GM10248 (cell line): Measurements from ENCODE around the gene SERINC2.

Source experiments
- CTCF ChIA-PET: fragments of 300-600 bp; sonication (Branson Sonifier 250); formaldehyde crosslinking; extraction: SDS; loops from one replicate; lab custom pipeline; 2021; ENCODE audit warnings: antibody characterized with exemption; lab: Yijun Ruan, JAX
- POLR2A ChIA-PET: fragments of 350-650 bp; sonication (Branson Sonifier 250); formaldehyde crosslinking; extraction: SDS; loops from one replicate; lab custom pipeline; 2020; ENCODE audit warnings: antibody characterized with exemption; lab: Yijun Ruan, JAX
- DNase-seq: peaks from one replicate; pipeline ENCODE4 v3.0.0; 2012; ENCODE audit errors: extremely low spot score
- TF ChIP-seq, protein P1 (sequence below): IDR thresholded peaks from 2 replicates; pipeline ENCODE4 v1.5.1; 2012; ENCODE audit warnings: mild to moderate bottlenecking, low read depth; ENCODE audit errors: extremely low read depth, missing control alignments, control extremely low read depth

SERINC2 gene

GRCh38 chr1:31409946-31410858 is 2.8 kb upstream of the SERINC2 start:
- ChIA-PET CTCF (interaction anchor here (0.6 to 2.7 kb wide), 5 partner anchors 12 to 139 kb away, joined by 3 to 15 read pairs (median 5); no protein-coding TSS in a partner anchor), POLR2A (no interaction called here)
- TF ChIP-seq, protein P1, sequence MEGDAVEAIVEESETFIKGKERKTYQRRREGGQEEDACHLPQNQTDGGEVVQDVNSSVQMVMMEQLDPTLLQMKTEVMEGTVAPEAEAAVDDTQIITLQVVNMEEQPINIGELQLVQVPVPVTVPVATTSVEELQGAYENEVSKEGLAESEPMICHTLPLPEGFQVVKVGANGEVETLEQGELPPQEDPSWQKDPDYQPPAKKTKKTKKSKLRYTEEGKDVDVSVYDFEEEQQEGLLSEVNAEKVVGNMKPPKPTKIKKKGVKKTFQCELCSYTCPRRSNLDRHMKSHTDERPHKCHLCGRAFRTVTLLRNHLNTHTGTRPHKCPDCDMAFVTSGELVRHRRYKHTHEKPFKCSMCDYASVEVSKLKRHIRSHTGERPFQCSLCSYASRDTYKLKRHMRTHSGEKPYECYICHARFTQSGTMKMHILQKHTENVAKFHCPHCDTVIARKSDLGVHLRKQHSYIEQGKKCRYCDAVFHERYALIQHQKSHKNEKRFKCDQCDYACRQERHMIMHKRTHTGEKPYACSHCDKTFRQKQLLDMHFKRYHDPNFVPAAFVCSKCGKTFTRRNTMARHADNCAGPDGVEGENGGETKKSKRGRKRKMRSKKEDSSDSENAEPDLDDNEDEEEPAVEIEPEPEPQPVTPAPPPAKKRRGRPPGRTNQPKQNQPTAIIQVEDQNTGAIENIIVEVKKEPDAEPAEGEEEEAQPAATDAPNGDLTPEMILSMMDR, result no peak
- no peak for DNase-seq

- POLR2A ChIA-PET, result no interaction called here
- DNase-seq, result no peak
- TF ChIP-seq, protein P1, result no peak
- CTCF ChIA-PET, result interaction anchor here (0.8 to 2.7 kb wide), 3 partner anchors 11 to 17 kb away, joined by 3 to 15 read pairs (median 11); no protein-coding TSS in a partner anchor
Measured at GRCh38 chr1:31410871-31411270, 2.1 kb upstream of the SERINC2 start.

GRCh38 chr1:31412205-31412604 is 808 bp upstream of the SERINC2 start:
- CTCF ChIA-PET, result interaction anchor here (0.7 to 2.7 kb wide), 4 partner anchors 10 to 317 kb away, joined by 3 to 15 read pairs (median 7); no protein-coding TSS in a partner anchor
- POLR2A ChIA-PET, result no interaction called here

DNA sequence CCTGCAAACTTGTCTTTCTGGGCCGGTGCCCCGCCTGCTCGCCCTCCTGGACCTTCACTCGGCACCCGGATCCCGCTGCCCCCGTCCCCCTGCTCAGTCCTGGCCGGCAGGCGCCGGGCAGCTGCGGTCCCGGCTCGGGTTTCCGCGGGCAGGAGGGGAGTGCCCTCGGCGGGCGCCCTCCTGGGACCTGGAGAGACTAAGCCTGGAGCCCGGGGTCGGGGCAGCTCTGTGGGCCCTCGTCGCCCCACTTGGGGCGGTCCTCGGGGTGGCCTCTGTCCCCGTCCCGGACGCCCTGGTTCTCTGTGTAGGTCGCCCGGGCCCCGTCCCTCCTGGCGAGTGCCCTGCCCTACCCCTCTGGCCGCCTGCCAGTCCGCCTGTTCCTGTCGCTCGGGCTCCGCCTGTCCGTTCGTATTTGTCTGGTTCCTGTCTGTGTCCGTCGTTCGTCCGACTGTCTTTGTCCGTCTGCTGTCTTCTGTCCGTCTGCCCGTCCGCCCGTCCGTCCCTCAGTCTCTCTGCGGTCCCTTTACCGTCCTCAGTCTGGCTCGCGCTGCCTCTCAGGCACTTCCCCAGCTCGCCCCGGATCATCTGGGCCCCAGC is 490 bp downstream of the SERINC2 start:
- ChIA-PET POLR2A (no interaction called here), CTCF (interaction anchor here (1.1 to 2.3 kb wide), 2 partner anchors 19 to 136 kb away, joined by 3 to 11 read pairs; no protein-coding TSS in a partner anchor)
- TF ChIP-seq, protein P1, result no peak
- no peak for DNase-seq

More at GRCh38 chr1:31412205-31412604, 808 bp upstream of the SERINC2 start:
- no peak for DNase-seq
- TF ChIP-seq, protein P1, result no peak

DNA sequence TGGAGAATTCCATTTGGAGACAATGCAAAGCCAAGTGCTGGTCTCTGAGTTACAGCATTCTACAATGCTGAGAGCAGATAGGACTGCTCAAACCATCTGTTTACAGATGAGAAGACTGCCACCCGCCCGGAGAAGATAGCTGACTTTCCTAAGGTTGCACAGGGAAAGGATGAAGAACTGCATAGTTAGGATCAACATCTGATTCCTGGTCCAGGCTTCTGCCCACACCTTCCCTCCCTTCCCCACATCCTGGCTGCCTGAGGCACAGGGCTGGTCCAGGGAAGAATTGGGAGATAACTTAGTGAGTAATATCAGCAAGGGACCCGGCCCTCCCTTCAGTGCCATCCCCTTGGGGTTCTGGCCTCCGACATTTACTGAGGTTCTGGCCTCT is 2.0 kb downstream of the SERINC2 start:
- ChIA-PET POLR2A (no interaction called here), CTCF (interaction anchor here (0.6 to 1.6 kb wide), 2 partner anchors 20 to 231 kb away, joined by 3 to 5 read pairs; no protein-coding TSS in a partner anchor)
- no peak for DNase-seq

GRCh38 chr1:31415658-31416057 is 2.6 kb downstream of the SERINC2 start:
- POLR2A ChIA-PET, result no interaction called here
- no peak for DNase-seq
- CTCF ChIA-PET, result interaction anchor here (1.6 kb wide), 1 partner anchor 21 kb away, joined by 5 read pairs; no protein-coding TSS in a partner anchor
- TF ChIP-seq, protein P1, result no peak

More for the DNA sequence above, 2.0 kb downstream of the SERINC2 start:
- TF ChIP-seq, protein P1, result no peak
